Osteoblast (primary cell): Measurements from ENCODE around the gene GAB2. TPM values are rescaled to one million over a fixed set of nuclear protein-coding genes. Genes with fewer than 3 reads are reported as not detected.

Source experiments
- DNase-seq: peaks from one replicate; pipeline ENCODE4 v3.0.0; 2011; ENCODE audit warnings: low spot score, mixed read lengths; ENCODE audit not compliant: insufficient read length; ENCODE audit errors: missing footprints
- H2AFZ ChIP-seq: 2 replicates; pipeline ENCODE4 v1.6.0; 2011; ENCODE audit warnings: mild to moderate bottlenecking, low read length
- H3K27ac ChIP-seq: 2 replicates; pipeline ENCODE4 v1.5.1; 2011; ENCODE audit warnings: mild to moderate bottlenecking, low read depth, low read length, moderate library complexity
- H3K27me3 ChIP-seq: 2 replicates; pipeline ENCODE4 v1.6.0; 2012; ENCODE audit warnings: mild to moderate bottlenecking, control low read depth, inconsistent platforms, low read length, moderate library complexity; ENCODE audit not compliant: insufficient read depth
- H3K36me3 ChIP-seq: 2 replicates; pipeline ENCODE4 v1.5.1; 2011; ENCODE audit warnings: mild to moderate bottlenecking, low read length, control low read depth, moderate library complexity; ENCODE audit not compliant: insufficient read depth
- H3K4me1 ChIP-seq: 2 replicates; pipeline ENCODE4 v1.5.1; 2011; ENCODE audit warnings: mild to moderate bottlenecking, low read length, control low read depth, moderate library complexity; ENCODE audit not compliant: insufficient read depth
- H3K4me2 ChIP-seq: 2 replicates; pipeline ENCODE4 v1.6.0; 2011; ENCODE audit warnings: mild to moderate bottlenecking, low read length; ENCODE audit not compliant: insufficient read depth
- H3K4me3 ChIP-seq: fragments of 200-600 bp; sonication (generic); 3 replicates; pipeline ENCODE4 v1.5.1; 2012; ENCODE audit warnings: mild to moderate bottlenecking, low read length, inconsistent platforms; ENCODE audit not compliant: insufficient read depth
- H3K79me2 ChIP-seq: 2 replicates; pipeline ENCODE4 v1.6.0; 2012; ENCODE audit warnings: mild to moderate bottlenecking, low read length, control low read depth, inconsistent platforms; ENCODE audit not compliant: insufficient read depth
- H3K9me3 ChIP-seq: 2 replicates; pipeline ENCODE4 v1.5.1; 2011; ENCODE audit warnings: low read depth, low read length, control low read depth
- H4K20me1 ChIP-seq: 2 replicates; pipeline ENCODE4 v1.6.0; 2012; ENCODE audit warnings: mild to moderate bottlenecking, low read length, control low read depth; ENCODE audit not compliant: insufficient read depth
- CTCF ChIP-seq: IDR thresholded peaks from 2 replicates; pipeline ENCODE4 v1.5.1; 2011; ENCODE audit warnings: mild to moderate bottlenecking, low read depth, low read length, moderate library complexity; ENCODE audit errors: extremely low read depth
- total RNA-seq: library from RNA; depleted of rRNA; stranded (reverse); fragments of >200 nt; gene quantifications from 2 replicates; pipeline ENCODE4 v1.2.3, GENCODE V29; 2012

Gene GAB2
- total RNA-seq, 1 donor: 18.5 TPM

DNA sequence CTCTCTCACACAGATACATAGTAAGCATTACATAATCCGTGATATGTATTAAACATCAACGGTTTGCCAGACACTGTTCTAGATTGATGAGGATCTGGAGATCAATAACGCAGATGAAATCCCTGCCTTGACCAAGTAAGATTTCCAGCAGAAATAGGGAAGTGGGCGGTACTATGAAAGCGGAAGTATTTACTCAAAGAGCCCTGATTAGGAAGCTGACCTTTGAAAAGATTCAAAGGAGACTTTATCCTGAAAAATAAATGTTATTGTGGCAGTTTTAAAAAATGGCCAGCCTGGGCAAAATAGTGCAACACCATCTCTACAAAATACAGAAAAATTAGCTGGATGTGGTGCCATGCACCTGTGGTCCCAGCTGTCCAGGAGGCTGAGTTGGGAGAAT, 26.8 kb downstream of the GAB2 start:
- no peak for TF ChIP-seq CTCF
- no peak for DNase-seq
- no peak overlapping the region for H3K4me3 ChIP-seq
- peaks cover 9% of the 10 kb centered on the region for H3K79me2 ChIP-seq
- no peak overlapping the region for H3K4me2 ChIP-seq
- no peak overlapping the region for H2AFZ ChIP-seq
- no peaks in the 10 kb centered on the region for H3K27me3 ChIP-seq
- H3K4me1 ChIP-seq: no peaks in the 10 kb centered on the region
- H3K36me3 ChIP-seq: no peaks in the 10 kb centered on the region
- H3K27ac ChIP-seq: no peak overlapping the region
- no peaks in the 10 kb centered on the region for H3K9me3 ChIP-seq
- H4K20me1 ChIP-seq: peaks cover 10% of the 10 kb centered on the region

- DNase-seq: no peak
- H3K27me3 ChIP-seq: no peaks in the 10 kb centered on the region
Measured at GRCh38 chr11:78386215-78386941, 31.2 kb downstream of the GAB2 start.

DNA sequence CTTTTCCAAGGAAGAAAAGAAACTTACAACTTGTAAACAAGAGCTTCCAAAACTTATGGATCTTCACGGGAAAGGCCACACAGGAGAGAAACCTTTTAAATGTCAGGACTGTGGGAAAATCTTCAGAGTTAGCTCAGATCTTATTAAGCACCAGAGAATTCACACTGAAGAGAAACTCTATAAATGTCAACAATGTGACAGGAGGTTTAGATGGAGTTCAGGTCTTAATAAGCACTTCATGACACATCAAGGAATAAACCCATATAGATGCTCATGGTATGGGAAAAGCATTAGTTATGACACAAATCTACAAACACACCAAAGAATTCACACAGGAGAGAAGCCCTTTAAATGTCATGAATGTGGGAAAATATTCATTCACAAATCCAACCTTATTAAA, 32.4 kb downstream of the GAB2 start:
- Histone ChIP-seq H3K4me3 (no peak overlapping the region), H3K79me2 (no peaks in the 10 kb centered on the region), H3K27me3 (no peaks in the 10 kb centered on the region)

More at GRCh38 chr11:78386215-78386941, 31.2 kb downstream of the GAB2 start:
- H3K4me1 ChIP-seq: no peaks in the 10 kb centered on the region
- peaks cover 10% of the 10 kb centered on the region for H3K9me3 ChIP-seq
- no peak overlapping the region for H3K4me3 ChIP-seq
- peaks cover 5% of the 10 kb centered on the region for H4K20me1 ChIP-seq
- no peaks in the 10 kb centered on the region for H3K79me2 ChIP-seq
- TF ChIP-seq CTCF: no peak
- H3K36me3 ChIP-seq: no peaks in the 10 kb centered on the region
- no peak overlapping the region for H3K27ac ChIP-seq
- no peak overlapping the region for H2AFZ ChIP-seq
- no peak overlapping the region for H3K4me2 ChIP-seq

More for the DNA sequence above, 32.4 kb downstream of the GAB2 start:
- Histone ChIP-seq H3K27ac (no peak overlapping the region), H3K9me3 (peaks cover 10% of the 10 kb centered on the region), H3K4me2 (no peak overlapping the region), H3K36me3 (no peaks in the 10 kb centered on the region), H3K4me1 (no peaks in the 10 kb centered on the region), H4K20me1 (peaks cover 5% of the 10 kb centered on the region), H2AFZ (no peak overlapping the region)
- no peak for TF ChIP-seq CTCF
- no peak for DNase-seq
